Spleen (tissue), 11 donors: Measurements from ENCODE around the gene TERT. TPM values are rescaled to one million over a fixed set of nuclear protein-coding genes. Genes with fewer than 3 reads are reported as not detected.
"Not testable (repeated sequence)": the region's sequence is repeated elsewhere in the genome, so short reads cannot be mapped to it uniquely, and the experiment has no call there.

Experiments
- DNase-seq: peaks from one replicate; pipeline ENCODE4 v3.0.0-alpha.2; 2020
- H3K27ac ChIP-seq, 8 donors: fragments of 200-600 bp; sonication (generic) in 7 of 8; 1 replicate in 4 of 8; 2 replicates in 4 of 8; pipeline versions ENCODE4 v1.5.0 to v1.8.0; 2016 to 2021; ENCODE audit warnings: inconsistent platforms in 4 of 8, mild to moderate bottlenecking in 4 of 8, moderate library complexity in 1 of 8
- H3K27me3 ChIP-seq, 7 donors: fragments of 200-600 bp; sonication (generic) in 6 of 7; replicated peaks in 1 of 7; 1 replicate in 4 of 7; 2 replicates in 3 of 7; pipeline versions ENCODE4 v1.5.0 to v1.8.0; 2016 to 2021; ENCODE audit warnings: inconsistent platforms in 3 of 7, mild to moderate bottlenecking in 1 of 7
- H3K36me3 ChIP-seq, 6 donors: fragments of 200-600 bp; sonication (generic) in 5 of 6; 1 replicate in 4 of 6; 2 replicates in 2 of 6; pipeline versions ENCODE4 v1.5.0 to v1.8.0; 2016 to 2021; ENCODE audit warnings: inconsistent platforms in 2 of 6
- H3K4me1 ChIP-seq, 6 donors: fragments of 200-600 bp; sonication (generic) in 5 of 6; 1 replicate in 3 of 6; 2 replicates in 3 of 6; pipeline versions ENCODE4 v1.5.0 to v1.8.0; 2016 to 2021; ENCODE audit warnings: inconsistent platforms in 3 of 6
- H3K4me3 ChIP-seq, 8 donors: fragments of 200-600 bp; sonication (generic) in 7 of 8; 1 replicate in 4 of 8; 2 replicates in 4 of 8; pipeline versions ENCODE4 v1.5.0 to v1.8.0; 2016 to 2021; ENCODE audit warnings: inconsistent platforms in 4 of 8, mild to moderate bottlenecking in 4 of 8, moderate library complexity in 2 of 8
- H3K9me3 ChIP-seq, 8 donors: fragments of 200-600 bp; sonication (generic) in 7 of 8; 1 replicate in 4 of 8; 2 replicates in 4 of 8; pipeline versions ENCODE4 v1.5.0 to v1.8.0; 2016 to 2021; ENCODE audit warnings: inconsistent platforms in 4 of 8
- CTCF ChIP-seq, 11 experiments: fragments of 200-600 bp in 7 of 11; fragments of 450-650 bp in 4 of 11; sonication (generic) in 4 of 11; IDR thresholded peaks in 8 of 11; conservative IDR thresholded peaks in 3 of 11; 1 replicate in 7 of 11; 2 replicates in 4 of 11; pipeline versions ENCODE4 v1.4.0 to v1.8.0; 2016 to 2021; ENCODE audit warnings: antibody characterized with exemption in 11 of 11, inconsistent platforms in 4 of 11, mild to moderate bottlenecking in 1 of 11
- POLR2A ChIP-seq, 3 donors: fragments of 450-650 bp; IDR thresholded peaks; one replicate each; pipeline ENCODE4 v1.5.1; 2017; ENCODE audit warnings: antibody characterized with exemption in 3 of 3, mild to moderate bottlenecking in 1 of 3
- POLR2AphosphoS5 ChIP-seq, 3 donors: sonication (generic); formaldehyde crosslinking; IDR thresholded peaks; one replicate each; pipeline ENCODE4 v1.5.1; 2017; ENCODE audit warnings: antibody characterized with exemption in 3 of 3
- WGBS, 5 donors: extraction: QIAGEN DNeasy Blood & Tissue Kit in 3 of 5; methylation state at CpG; one replicate each; pipeline versions ENCODE4 v1.1.5 to v1.1.7; 2013 to 2018; 5-methylcytosine and 5-hydroxymethylcytosine counted together
- intact Hi-C: fragments of 100-400 bp; cut with DNase I; formaldehyde crosslinking; loops from one replicate; pipeline ENCODE4 v1.15.0; 2023; ENCODE audit warnings: low total_unique reads
- polyA plus RNA-seq, 3 donors: library from polyadenylated mRNA; stranded (reverse); fragments of 200-250 nt; gene quantifications; one replicate each; pipeline ENCODE4 v1.2.1, GENCODE V29; 2013
- total RNA-seq, 7 donors: library from RNA; depleted of rRNA in 3 of 7; stranded (reverse); fragments of >200 nt in 3 of 7; fragmentation: NEBNext Ultra II Directional in 4 of 7; extraction: Animal tissue kit (Norgen Biotek cat#: 25700) in 4 of 7; gene quantifications; one replicate each; pipeline versions ENCODE4 v1.1.0 to v1.2.1, GENCODE V29; 2016 to 2021
- donor health status: healthy with polysubstance abuse.
- donor health status: DM: no; HTN: no; CAD: no; lungs with moderate emphysema.
- donor health status: DM: no; HTN: no; CAD: no.
- donor health status: Bipolar disorder and iron deficiency.
- donor health status: healthy.
- donor health status: DM: no; HTN: no; CAD: no.
- donor health status: DM: yes; HTN: yes; CAD: no.

TERT gene
- total and polyA plus RNA-seq, 10 donors, result 0.09 to 5.3 (median 0.40) TPM; not detected in 2

- WGBS, 5 donors, result 92 to 99% (median 95%) methylated on average over 20 to 22 of the region's 22 CpGs
- H3K9me3 ChIP-seq, result no peaks in the 10 kb centered on the region
- no peak for DNase-seq
Observed at GRCh38 chr5:1270426-1270825, 24.4 kb downstream of the TERT start.

GRCh38 chr5:1268666-1269065, 26.2 kb downstream of the TERT start:
- no peaks in the 10 kb centered on the region for H3K4me1 ChIP-seq
- peaks cover 0 to 4% (median 0%) of the 10 kb centered on the region in 7 donors for H3K27me3 ChIP-seq
- intact Hi-C loops, result no loop called here
- DNase-seq, result no peak
- H3K9me3 ChIP-seq, result peaks cover 0 to 7% (median 0%) of the 10 kb centered on the region in 8 donors
- no peak overlapping the region for H3K4me3 ChIP-seq
- TF ChIP-seq POLR2AphosphoS5 (IDR thresholded peaks at IDR 0.05) (no peak), CTCF (IDR thresholded peaks at IDR 0.05 in 8 of 11, conservative IDR thresholded peaks at IDR 0.05 in 3 of 11) (no peak), POLR2A (IDR thresholded peaks at IDR 0.05) (no peak)
- WGBS, 5 donors, result 80 to 89% (median 85%) methylated on average over 13 of the region's 13 CpGs
- no peaks in the 10 kb centered on the region for H3K36me3 ChIP-seq
- no peak overlapping the region for H3K27ac ChIP-seq

More at GRCh38 chr5:1270426-1270825, 24.4 kb downstream of the TERT start:
- no peak for TF ChIP-seq POLR2AphosphoS5 (IDR thresholded peaks at IDR 0.05)
- no peak for TF ChIP-seq CTCF (IDR thresholded peaks at IDR 0.05 in 8 of 11, conservative IDR thresholded peaks at IDR 0.05 in 3 of 11)
- TF ChIP-seq POLR2A (IDR thresholded peaks at IDR 0.05), result no peak
- Histone ChIP-seq H3K36me3 (no peaks in the 10 kb centered on the region), H3K27ac (no peak overlapping the region), H3K4me3 (no peak overlapping the region), H3K27me3 (peaks cover 0 to 6% (median 0%) of the 10 kb centered on the region in 7 donors), H3K4me1 (no peaks in the 10 kb centered on the region)
- intact Hi-C loops, result no loop called here

GRCh38 chr5:1268056-1268455, 26.8 kb downstream of the TERT start:
- intact Hi-C loops, result no loop called here
- Histone ChIP-seq H3K4me1 (no peaks in the 10 kb centered on the region), H3K9me3 (peaks cover 0 to 13% (median 3%) of the 10 kb centered on the region in 8 donors), H3K36me3 (no peaks in the 10 kb centered on the region), H3K27ac (no peak overlapping the region), H3K4me3 (no peak overlapping the region), H3K27me3 (peaks cover 0 to 4% (median 0%) of the 10 kb centered on the region in 7 donors)
- TF ChIP-seq POLR2A (IDR thresholded peaks at IDR 0.05) (no peak), CTCF (IDR thresholded peaks at IDR 0.05 in 8 of 11, conservative IDR thresholded peaks at IDR 0.05 in 3 of 11) (no peak), POLR2AphosphoS5 (IDR thresholded peaks at IDR 0.05) (no peak)
- no peak for DNase-seq
- 89 to 93% (median 92%) methylated on average over 12 to 13 of the region's 13 CpGs for WGBS, 5 donors

GRCh38 chr5:1267464-1267863, 27.4 kb downstream of the TERT start:
- H3K27me3 ChIP-seq, DNase-seq, H3K27ac ChIP-seq, H3K4me3 ChIP-seq, H3K36me3 ChIP-seq, H3K4me1 ChIP-seq, intact Hi-C loops: not testable (repeated sequence)
- 91 to 96% (median 94%) methylated on average over 5 of the region's 5 CpGs for WGBS, 5 donors
- peaks cover 0 to 19% (median 9%) of the 10 kb centered on the region in 8 donors for H3K9me3 ChIP-seq

GRCh38 chr5:1266791-1267190, 28.1 kb downstream of the TERT start:
- peaks cover 2 to 26% (median 16%) of the 10 kb centered on the region in 8 donors for H3K9me3 ChIP-seq
- no peaks in the 10 kb centered on the region for H3K36me3 ChIP-seq
- 88 to 97% (median 91%) methylated on average over 9 of the region's 9 CpGs for WGBS, 5 donors
- no peak for TF ChIP-seq POLR2A (IDR thresholded peaks at IDR 0.05)
- TF ChIP-seq CTCF (IDR thresholded peaks at IDR 0.05 in 8 of 11, conservative IDR thresholded peaks at IDR 0.05 in 3 of 11), result no peak
- no peak for TF ChIP-seq POLR2AphosphoS5 (IDR thresholded peaks at IDR 0.05)
- H3K27me3 ChIP-seq, result peaks cover 0 to 4% (median 0%) of the 10 kb centered on the region in 7 donors
- H3K4me1 ChIP-seq, result no peaks in the 10 kb centered on the region
- H3K4me3 ChIP-seq, result no peak overlapping the region
- intact Hi-C loops, result no loop called here
- H3K27ac ChIP-seq, result no peak overlapping the region
- DNase-seq, result no peak
